GM21619 (cell line): ENCODE measurements around the gene HADHA.
A peak's percentile ranks its signal among the peaks of the same experiment; 100 is the strongest.

Experiments used
- ATAC-seq: cut with Tn5 transposase; IDR thresholded peaks from one replicate; pipeline ENCODE4 v1.9.1; 2021; ENCODE audit not compliant: unreplicated experiment

HADHA gene

GRCh38 chr2:26245810-26246209 lies 1.4 kb upstream of the HADHA start:
- ATAC-seq = peak; percentile 58

DNA sequence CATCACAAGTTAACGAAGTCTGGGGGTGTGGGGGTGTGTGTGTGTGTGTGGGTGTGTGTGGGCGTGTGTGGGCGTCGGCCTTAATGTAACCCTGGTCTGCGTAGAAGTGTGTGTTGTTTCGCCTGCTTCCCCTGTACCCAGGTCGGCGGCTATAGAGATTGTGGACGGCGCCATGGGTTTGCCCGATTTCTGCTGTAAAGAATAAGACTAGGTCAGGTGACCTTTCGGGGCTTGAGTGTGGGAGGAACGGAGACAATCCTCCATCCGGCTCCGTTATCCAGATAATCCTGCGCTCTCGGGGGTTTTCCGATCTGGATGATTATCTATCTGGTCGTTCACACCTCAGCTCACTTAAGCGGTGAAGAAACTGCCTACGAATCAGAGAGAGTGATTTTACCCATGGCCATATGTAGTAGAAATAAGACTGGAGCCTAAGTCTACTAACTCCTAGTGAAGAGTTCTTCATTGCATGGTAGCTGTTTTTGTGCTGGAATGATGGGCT lies 850 bp upstream of the HADHA start:
- ATAC-seq = peak; percentile 4

DNA sequence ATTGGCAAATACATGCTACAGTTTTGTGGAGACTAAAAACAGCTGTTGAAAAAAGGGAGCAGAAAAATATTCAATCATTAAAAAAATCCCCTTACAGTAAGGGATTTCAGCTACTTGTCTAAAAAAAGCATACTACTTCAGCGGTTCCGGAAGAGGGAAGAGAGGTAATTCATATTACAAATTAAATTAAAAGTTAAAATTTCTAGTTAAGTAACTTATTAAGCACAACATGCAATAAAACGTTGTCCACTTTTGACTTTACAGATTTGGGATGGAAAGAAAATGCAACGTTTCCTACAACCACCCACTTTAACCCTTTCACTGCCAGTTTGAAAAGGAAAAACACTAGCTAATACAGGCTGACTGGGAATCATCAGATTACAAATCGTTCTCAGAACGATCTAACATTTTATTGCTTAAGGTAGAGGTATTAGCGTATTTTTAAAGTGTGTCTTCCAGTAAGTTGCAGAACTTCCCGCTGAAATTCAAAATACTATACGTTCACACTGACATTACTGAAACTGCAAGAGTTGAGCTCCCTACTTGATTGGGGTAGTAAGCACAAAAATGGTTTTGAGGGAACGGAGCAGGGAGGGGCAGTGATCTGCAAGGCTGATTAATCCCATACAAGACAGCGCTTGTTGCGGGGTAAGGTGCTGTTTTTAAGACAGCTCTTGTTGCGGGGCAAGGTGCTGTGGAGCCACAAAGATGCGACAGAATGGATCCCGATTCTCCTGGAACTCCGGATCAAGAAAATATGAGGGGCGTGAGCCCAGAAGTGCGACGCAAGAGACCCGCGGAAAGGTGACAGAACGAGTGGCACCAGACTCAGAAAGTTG lies 743 bp downstream of the HADHA start:
- ATAC-seq = no peak

DNA sequence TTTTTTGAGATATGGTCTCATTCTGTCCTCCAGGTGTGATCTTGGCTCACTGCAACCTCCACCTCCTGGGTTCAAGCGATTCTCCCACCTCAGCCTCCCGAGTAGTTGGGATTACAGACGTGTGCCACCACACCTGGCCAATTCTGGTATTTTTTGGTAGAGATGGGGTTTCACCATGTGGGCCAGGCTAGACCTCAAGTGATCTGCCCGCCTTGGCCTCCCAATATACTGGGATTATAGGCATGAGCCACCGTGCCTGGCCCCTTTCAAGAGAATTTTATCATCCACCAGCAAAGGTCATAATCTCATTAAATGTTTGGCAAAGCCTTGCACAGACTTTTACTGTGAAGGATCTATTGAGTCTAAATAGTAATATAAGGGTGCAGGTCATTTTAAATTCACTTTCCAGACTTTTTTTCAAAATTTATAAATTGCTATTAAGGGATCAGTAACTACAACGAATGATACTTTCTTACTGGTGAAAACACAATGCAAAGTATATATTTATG lies 2.5 kb downstream of the HADHA start:
- no peak for ATAC-seq

DNA sequence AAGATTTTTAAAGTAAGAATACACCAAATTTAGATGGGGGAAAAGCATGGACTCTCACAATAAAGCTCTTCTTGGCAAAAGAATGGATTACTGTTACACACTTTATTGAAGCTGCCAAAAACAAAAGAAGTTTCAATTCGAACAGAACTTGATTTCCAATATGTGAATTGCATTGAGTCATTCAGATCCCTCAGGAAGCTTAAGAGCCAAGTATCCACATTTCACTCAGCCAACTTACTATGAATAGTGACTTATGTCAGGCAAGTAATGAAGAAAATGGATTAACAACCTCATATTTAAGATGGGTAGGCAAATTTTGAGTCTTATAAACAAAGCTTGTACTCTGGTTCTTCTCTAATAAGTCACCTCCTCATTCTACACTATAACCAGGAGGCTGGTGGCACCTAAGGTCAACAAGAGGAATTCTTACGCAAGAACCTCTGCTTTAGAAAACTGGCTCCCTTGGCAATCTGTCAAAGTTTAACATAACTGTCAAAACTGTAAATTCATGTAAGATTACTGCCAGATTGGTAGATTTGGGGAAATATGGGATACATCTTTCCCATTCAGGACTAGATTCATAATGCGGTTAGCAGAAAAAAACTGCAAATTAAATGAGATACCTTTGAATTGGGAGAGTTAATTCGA lies 6.0 kb downstream of the HADHA start:
- ATAC-seq = no peak

DNA sequence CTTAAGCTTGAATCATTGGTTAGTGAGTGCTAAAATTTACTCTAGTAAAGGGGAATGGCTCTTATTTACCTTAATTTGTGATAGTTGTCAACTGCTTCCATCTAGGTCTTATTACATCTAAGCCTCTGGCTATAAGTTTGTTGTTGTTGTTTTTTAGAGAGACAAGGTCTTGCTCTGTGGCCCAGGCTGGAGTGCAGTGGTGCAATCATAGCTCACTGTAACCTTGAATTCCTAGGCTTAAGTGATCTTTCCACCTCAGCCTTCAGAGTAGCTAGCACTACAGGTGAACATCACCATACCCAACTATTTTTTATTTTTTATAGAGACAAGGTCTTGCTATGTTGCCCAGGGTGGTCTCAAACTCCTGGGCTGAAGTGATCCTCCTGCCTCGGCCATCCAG lies 6.6 kb downstream of the HADHA start:
- no peak for ATAC-seq

- ATAC-seq = no peak
These were observed 9.3 kb downstream of the HADHA start for GRCh38 chr2:26235089-26235488.

- no peak for ATAC-seq
These were observed 13.6 kb downstream of the HADHA start for GRCh38 chr2:26230806-26231205.

DNA sequence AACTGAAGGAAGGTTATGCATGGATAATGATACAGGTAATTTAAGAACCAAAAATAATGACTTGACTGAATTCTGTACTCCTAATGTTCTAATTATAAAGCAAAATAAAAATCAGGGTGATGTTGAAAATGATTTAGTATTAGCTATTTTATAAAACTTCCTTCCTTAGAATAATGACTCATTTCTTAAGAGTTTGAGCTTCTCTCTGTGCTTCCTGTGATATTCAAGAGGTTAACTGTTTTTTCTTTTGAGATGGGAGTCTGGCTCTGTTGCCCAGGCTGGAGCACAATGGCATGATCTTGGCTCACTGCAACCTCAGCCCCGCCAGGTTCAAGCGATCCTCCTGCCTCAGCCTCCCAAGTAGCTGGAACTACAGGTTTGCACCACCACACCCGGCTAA lies 14.8 kb downstream of the HADHA start:
- ATAC-seq = no peak

DNA sequence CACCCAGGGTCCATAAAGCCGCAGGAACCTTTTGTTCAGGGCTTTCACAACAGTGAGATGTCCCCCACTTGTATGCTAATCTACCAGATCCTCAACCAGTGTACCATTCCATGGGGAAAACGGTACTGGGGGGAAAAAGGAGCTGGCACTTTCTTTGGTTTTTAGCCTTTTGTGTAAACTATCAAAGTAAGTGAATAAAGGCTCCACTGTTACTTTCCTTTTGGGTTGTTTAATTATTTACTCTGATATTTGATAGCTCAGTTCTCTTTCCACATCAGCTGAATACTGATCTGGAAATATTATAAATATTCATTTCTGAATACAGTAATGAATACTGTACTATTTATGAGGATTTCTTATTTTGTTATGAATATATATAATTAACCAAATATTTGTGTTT lies 20.3 kb downstream of the HADHA start:
- ATAC-seq = no peak

DNA sequence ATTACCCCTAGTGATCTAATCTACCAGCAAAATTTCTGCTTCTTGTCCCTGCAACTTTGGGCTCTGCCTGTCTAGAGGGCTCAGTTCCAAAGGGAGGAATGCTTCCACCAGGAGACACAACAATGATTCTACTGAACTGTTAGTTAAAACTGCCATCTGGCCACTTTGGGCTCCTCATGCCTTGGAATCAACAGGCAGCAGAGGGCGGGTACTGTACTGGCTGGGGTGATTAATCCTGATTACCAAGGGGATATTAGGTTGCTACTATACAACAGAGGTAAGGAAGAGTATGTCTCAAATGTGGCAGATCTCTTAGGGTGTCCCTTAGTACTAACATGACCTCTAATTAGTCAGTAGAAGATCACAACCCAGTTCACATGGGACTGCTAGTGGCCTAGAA lies 21.4 kb downstream of the HADHA start:
- ATAC-seq = no peak

DNA sequence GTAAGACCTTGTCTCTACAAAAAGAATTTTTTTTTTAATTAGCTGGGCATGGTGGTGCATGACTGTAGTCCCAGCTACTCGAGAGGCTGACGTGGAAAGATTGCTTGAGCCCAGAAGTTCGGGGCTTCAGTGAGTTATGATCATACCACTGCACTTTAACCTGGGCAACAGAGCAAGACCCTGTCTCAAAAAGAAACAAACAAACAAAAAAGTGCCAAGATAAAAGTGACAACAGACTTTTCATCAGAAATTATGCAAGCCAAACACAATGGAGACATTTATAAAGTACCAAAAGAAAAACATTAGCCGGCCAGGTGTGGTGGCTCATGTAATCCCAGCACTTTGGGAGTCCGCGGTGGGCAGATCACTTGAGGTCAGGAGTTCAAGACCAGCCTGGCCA lies 26.7 kb downstream of the HADHA start:
- no peak for ATAC-seq

DNA sequence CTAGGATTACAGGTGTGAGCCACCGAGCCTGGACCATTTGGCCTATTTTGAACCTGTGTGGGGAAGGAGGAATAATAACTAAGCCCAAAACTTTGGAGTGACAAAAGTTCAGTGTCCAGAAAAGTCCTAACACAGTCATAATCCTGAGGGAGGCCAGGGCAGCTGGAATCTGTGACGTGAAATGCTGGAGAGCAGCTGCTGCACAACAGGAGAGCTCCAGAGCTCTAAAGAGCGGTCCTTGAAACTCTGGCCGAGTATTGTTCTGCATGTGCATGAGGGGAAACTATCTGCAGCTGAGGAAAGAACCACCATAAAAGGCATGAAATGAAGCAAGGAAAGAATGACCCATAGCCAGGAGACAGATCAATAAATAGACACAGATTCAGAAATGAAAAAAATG lies 27.8 kb downstream of the HADHA start:
- no peak for ATAC-seq

GRCh38 chr2:26215833-26216232 lies 28.6 kb downstream of the HADHA start:
- no peak for ATAC-seq

GRCh38 chr2:26214759-26215158 lies 29.7 kb downstream of the HADHA start:
- ATAC-seq = no peak

- no peak for ATAC-seq
These were observed 32.4 kb downstream of the HADHA start for GRCh38 chr2:26212011-26212410.

GRCh38 chr2:26203906-26204305 lies 40.5 kb downstream of the HADHA start:
- ATAC-seq = no peak

- ATAC-seq = no peak
These were observed 41.4 kb downstream of the HADHA start for GRCh38 chr2:26202981-26203490.

DNA sequence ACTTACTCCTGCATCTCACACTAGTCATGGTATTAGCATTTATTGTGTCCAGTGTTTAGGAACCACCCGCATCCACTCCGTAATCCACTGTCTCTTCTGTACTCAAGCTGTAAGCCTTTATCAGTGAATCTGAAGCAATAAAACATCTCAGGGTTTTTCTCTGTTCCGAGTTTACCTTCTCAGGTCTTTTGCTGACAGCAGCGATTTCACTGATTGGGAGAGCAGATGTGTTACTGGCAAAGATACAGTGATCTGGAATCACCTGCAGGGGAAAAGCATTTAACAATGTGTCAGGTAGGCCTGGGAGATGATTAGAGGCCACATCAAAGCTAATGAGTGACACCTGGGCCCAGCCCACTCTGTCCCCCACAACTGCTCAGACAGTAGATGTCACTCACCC lies 46.9 kb downstream of the HADHA start:
- no peak for ATAC-seq

GRCh38 chr2:26196683-26197418 lies 47.6 kb downstream of the HADHA start:
- peak; percentile 44 for ATAC-seq
